ENCODE data around the gene AFG3L2. TPM values are rescaled to one million over a fixed set of nuclear protein-coding genes. Genes with fewer than 3 reads are reported as not detected.

Gene AFG3L2
- total RNA-seq, 1 experiment from 2014 or later = 55.1 TPM

- peak; percentile 41 for DNase-seq
- no peaks in the 10 kb centered on the region for H3K27me3 Mint-ChIP-seq (ENCODE audit: unreplicated experiment)
- TF ChIP-seq CTCF (IDR thresholded peaks at IDR 0.05; ENCODE audit: unreplicated experiment) = no peak
- H3K36me3 Mint-ChIP-seq (ENCODE audit: insufficient read depth, unreplicated experiment) = peaks cover 40% of the 10 kb centered on the region
- no TSS peak for BruUV-seq (replicated peaks)
- peaks cover 22% of the 10 kb centered on the region for H3K4me1 Mint-ChIP-seq (ENCODE audit: low read depth, unreplicated experiment)
- CTCF ChIA-PET = interaction anchor here (0.7 to 1.8 kb wide), 2 partner anchors 9 to 65 kb away, joined by 3 to 11 read pairs; no protein-coding TSS in a partner anchor
- no peaks in the 10 kb centered on the region for H3K9me3 Mint-ChIP-seq (ENCODE audit: low read depth, unreplicated experiment)
- peak overlapping the region; percentile 77 for H3K27ac Mint-ChIP-seq (ENCODE audit: unreplicated experiment)
- intact Hi-C loops (cut with micrococcal nuclease; ENCODE audit: unreplicated experiment) = no loop called here
- peak overlapping the region; percentile 34 for H3K4me3 Mint-ChIP-seq (ENCODE audit: low read depth, unreplicated experiment)
These were observed 40.1 kb downstream of the AFG3L2 start for GRCh38 chr18:12336887-12337286.

DNA sequence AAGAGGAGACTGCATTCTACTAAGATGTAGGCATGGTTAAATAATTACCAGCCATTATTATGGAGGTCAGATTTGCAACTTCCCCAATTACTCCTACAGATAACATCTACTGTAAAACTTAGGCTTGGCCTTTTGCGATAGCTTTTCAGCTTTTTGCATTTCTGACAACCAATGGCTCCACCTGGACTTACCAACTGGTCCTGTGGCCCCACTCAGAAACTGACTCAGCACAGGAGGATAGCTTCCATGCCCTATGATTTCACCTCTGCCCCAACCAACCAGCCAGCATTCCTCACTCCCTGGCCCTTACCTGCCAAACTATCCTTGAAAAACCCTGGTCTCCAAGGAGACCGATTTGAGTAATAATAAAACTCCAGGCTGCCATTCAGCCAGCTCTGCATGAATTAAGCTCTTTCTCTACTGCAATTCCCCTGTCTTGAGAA is 40.8 kb downstream of the AFG3L2 start:
- CTCF ChIA-PET = interaction anchor here (0.7 to 1.8 kb wide), 2 partner anchors 8 to 64 kb away, joined by 3 to 11 read pairs; no protein-coding TSS in a partner anchor
- Mint-ChIP-seq H3K27me3 (ENCODE audit: unreplicated experiment) (no peaks in the 10 kb centered on the region), H3K4me3 (ENCODE audit: low read depth, unreplicated experiment) (peak overlapping the region; percentile 34), H3K4me1 (ENCODE audit: low read depth, unreplicated experiment) (peaks cover 22% of the 10 kb centered on the region), H3K9me3 (ENCODE audit: low read depth, unreplicated experiment) (no peaks in the 10 kb centered on the region), H3K36me3 (ENCODE audit: insufficient read depth, unreplicated experiment) (peaks cover 37% of the 10 kb centered on the region), H3K27ac (ENCODE audit: unreplicated experiment) (peak overlapping the region; percentile 77)
- no TSS peak for BruUV-seq (replicated peaks)
- no peak for DNase-seq
- intact Hi-C loops (cut with micrococcal nuclease; ENCODE audit: unreplicated experiment) = no loop called here
- TF ChIP-seq CTCF (IDR thresholded peaks at IDR 0.05; ENCODE audit: unreplicated experiment) = no peak

GRCh38 chr18:12335503-12335902 is 41.5 kb downstream of the AFG3L2 start:
- no peak for DNase-seq
- H3K27ac Mint-ChIP-seq (ENCODE audit: unreplicated experiment) = no peak overlapping the region
- BruUV-seq (replicated peaks) = no TSS peak
- no peak for TF ChIP-seq CTCF (IDR thresholded peaks at IDR 0.05; ENCODE audit: unreplicated experiment)
- no peaks in the 10 kb centered on the region for H3K9me3 Mint-ChIP-seq (ENCODE audit: low read depth, unreplicated experiment)
- CTCF ChIA-PET = no interaction called here
- H3K36me3 Mint-ChIP-seq (ENCODE audit: insufficient read depth, unreplicated experiment) = peaks cover 37% of the 10 kb centered on the region
- peaks cover 22% of the 10 kb centered on the region for H3K4me1 Mint-ChIP-seq (ENCODE audit: low read depth, unreplicated experiment)
- intact Hi-C loops (cut with micrococcal nuclease; ENCODE audit: unreplicated experiment) = no loop called here
- H3K27me3 Mint-ChIP-seq (ENCODE audit: unreplicated experiment) = no peaks in the 10 kb centered on the region
- H3K4me3 Mint-ChIP-seq (ENCODE audit: low read depth, unreplicated experiment) = no peak overlapping the region

DNA sequence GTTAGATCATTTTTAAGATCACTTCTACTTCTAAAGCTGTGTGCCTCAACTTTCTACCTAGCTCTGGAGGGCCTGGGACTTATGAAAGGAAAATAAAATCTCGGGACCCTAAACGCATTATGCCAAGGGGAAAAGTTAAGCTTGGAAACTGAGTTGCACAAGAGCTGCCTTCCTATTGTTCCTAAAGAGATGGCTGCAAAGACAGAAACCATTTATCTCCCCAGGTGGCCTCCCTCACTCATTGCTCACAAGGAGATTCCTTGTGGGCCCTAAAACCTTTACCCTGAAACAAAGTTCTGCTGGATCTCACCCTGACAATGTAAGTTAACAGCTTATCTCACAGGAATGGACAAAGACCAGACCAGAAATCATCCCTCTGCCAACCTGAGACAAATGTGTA is 42.2 kb downstream of the AFG3L2 start:
- DNase-seq = no peak
- Mint-ChIP-seq H3K27ac (ENCODE audit: unreplicated experiment) (no peak overlapping the region), H3K4me1 (ENCODE audit: low read depth, unreplicated experiment) (peaks cover 22% of the 10 kb centered on the region), H3K4me3 (ENCODE audit: low read depth, unreplicated experiment) (no peak overlapping the region), H3K27me3 (ENCODE audit: unreplicated experiment) (no peaks in the 10 kb centered on the region), H3K36me3 (ENCODE audit: insufficient read depth, unreplicated experiment) (peaks cover 40% of the 10 kb centered on the region), H3K9me3 (ENCODE audit: low read depth, unreplicated experiment) (no peaks in the 10 kb centered on the region)
- CTCF ChIA-PET = no interaction called here
- intact Hi-C loops (cut with micrococcal nuclease; ENCODE audit: unreplicated experiment) = no loop called here
- no TSS peak for BruUV-seq (replicated peaks)
- TF ChIP-seq CTCF (IDR thresholded peaks at IDR 0.05; ENCODE audit: unreplicated experiment) = no peak

Data from Calu3 (cell line).